Ectodermal cell (in vitro differentiated cells): Measurements from ENCODE around the gene ANXA6.

Experiments
- H3K27ac ChIP-seq: 2 replicates; pipeline ENCODE4 v1.7.0; 2013; ENCODE audit warnings: mild to moderate bottlenecking, low read depth, low read length; ENCODE audit not compliant: insufficient read depth, poor library complexity, severe bottlenecking
- H3K27me3 ChIP-seq: 2 replicates; pipeline ENCODE4 v1.7.0; 2013; ENCODE audit warnings: mild to moderate bottlenecking, low read length; ENCODE audit not compliant: insufficient read depth, control insufficient read depth, poor library complexity, severe bottlenecking
- H3K36me3 ChIP-seq: one replicate; pipeline ENCODE4 v1.7.0; 2013; ENCODE audit warnings: low read length; ENCODE audit not compliant: control insufficient read depth, insufficient read depth
- H3K4me1 ChIP-seq: one replicate; pipeline ENCODE4 v1.7.0; 2013; ENCODE audit warnings: low read length; ENCODE audit not compliant: control insufficient read depth, insufficient read depth
- H3K4me3 ChIP-seq: 2 replicates; pipeline ENCODE4 v1.7.0; 2013; ENCODE audit warnings: low read depth, low read length, control low read depth; ENCODE audit not compliant: insufficient read depth
- H3K9me3 ChIP-seq: 2 replicates; pipeline ENCODE4 v1.7.0; 2013; ENCODE audit warnings: mild to moderate bottlenecking, low read length, moderate library complexity; ENCODE audit not compliant: control insufficient read depth
- WGBS, 2 experiments: methylation state at CpG; one replicate each; pipeline ENCODE4 v1.1.7; 2013; ENCODE audit warnings: missing lambda C conversion rate in 2 of 2; 5-methylcytosine and 5-hydroxymethylcytosine counted together

ANXA6 gene

GRCh38 chr5:151058891-151059489, 98.6 kb downstream of the ANXA6 start:
- H3K36me3 ChIP-seq, result no peaks in the 10 kb centered on the region
- H3K27me3 ChIP-seq, result no peaks in the 10 kb centered on the region
- 96 to 97% methylated on average over 7 of the region's 7 CpGs for WGBS, 2 experiments
- H3K27ac ChIP-seq, result no peak overlapping the region
- no peaks in the 10 kb centered on the region for H3K4me1 ChIP-seq
- H3K9me3 ChIP-seq, result no peaks in the 10 kb centered on the region
- H3K4me3 ChIP-seq, result no peak overlapping the region

GRCh38 chr5:151058301-151058700, 99.3 kb downstream of the ANXA6 start:
- Histone ChIP-seq H3K4me3 (no peak overlapping the region), H3K9me3 (no peaks in the 10 kb centered on the region), H3K27me3 (no peaks in the 10 kb centered on the region), H3K27ac (no peak overlapping the region), H3K36me3 (no peaks in the 10 kb centered on the region), H3K4me1 (no peaks in the 10 kb centered on the region)
- WGBS, 2 experiments, result 74 to 75% methylated on average over 5 of the region's 5 CpGs

GRCh38 chr5:151056379-151057325, 100.9 kb downstream of the ANXA6 start:
- Histone ChIP-seq H3K27me3 (no peaks in the 10 kb centered on the region), H3K4me3 (no peak overlapping the region), H3K36me3 (no peaks in the 10 kb centered on the region), H3K4me1 (no peaks in the 10 kb centered on the region), H3K27ac (no peak overlapping the region), H3K9me3 (no peaks in the 10 kb centered on the region)
- WGBS, 2 experiments, result 94 to 96% methylated on average over 25 of the region's 25 CpGs

GRCh38 chr5:151055336-151055735, 102.2 kb downstream of the ANXA6 start:
- H3K36me3 ChIP-seq, result peaks cover 5% of the 10 kb centered on the region
- no peak overlapping the region for H3K4me3 ChIP-seq
- no peak overlapping the region for H3K27ac ChIP-seq
- no peaks in the 10 kb centered on the region for H3K27me3 ChIP-seq
- no peaks in the 10 kb centered on the region for H3K4me1 ChIP-seq
- 92 to 93% methylated on average over 6 of the region's 6 CpGs for WGBS, 2 experiments
- no peaks in the 10 kb centered on the region for H3K9me3 ChIP-seq

GRCh38 chr5:151054709-151055108, 102.9 kb downstream of the ANXA6 start:
- H3K4me3 ChIP-seq, result no peak overlapping the region
- no peaks in the 10 kb centered on the region for H3K27me3 ChIP-seq
- peaks cover 5% of the 10 kb centered on the region for H3K36me3 ChIP-seq
- no peaks in the 10 kb centered on the region for H3K4me1 ChIP-seq
- no peaks in the 10 kb centered on the region for H3K9me3 ChIP-seq
- WGBS, 2 experiments, result 94% methylated on average over 3 of the region's 3 CpGs
- no peak overlapping the region for H3K27ac ChIP-seq

- Histone ChIP-seq H3K36me3 (peaks cover 9% of the 10 kb centered on the region), H3K4me1 (no peaks in the 10 kb centered on the region), H3K9me3 (no peaks in the 10 kb centered on the region), H3K27me3 (no peaks in the 10 kb centered on the region), H3K27ac (no peak overlapping the region), H3K4me3 (no peak overlapping the region)
- WGBS, 2 experiments, result 91 to 96% methylated on average over 4 of the region's 4 CpGs
Measured at GRCh38 chr5:151053796-151054462, 103.7 kb downstream of the ANXA6 start.

- no peaks in the 10 kb centered on the region for H3K9me3 ChIP-seq
- H3K27me3 ChIP-seq, result no peaks in the 10 kb centered on the region
- peaks cover 9% of the 10 kb centered on the region for H3K36me3 ChIP-seq
- no peaks in the 10 kb centered on the region for H3K4me1 ChIP-seq
- 86 to 89% methylated on average over 3 of the region's 3 CpGs for whole genome bisulfite sequencing, 2 experiments
- H3K4me3 ChIP-seq, result no peak overlapping the region
- no peak overlapping the region for H3K27ac ChIP-seq
Measured at GRCh38 chr5:151052836-151053235, 104.7 kb downstream of the ANXA6 start.

- no peak overlapping the region for H3K27ac ChIP-seq
- 90% methylated on average over 10 of the region's 10 CpGs for WGBS, 2 experiments
- no peaks in the 10 kb centered on the region for H3K9me3 ChIP-seq
- H3K27me3 ChIP-seq, result no peaks in the 10 kb centered on the region
- H3K36me3 ChIP-seq, result peaks cover 9% of the 10 kb centered on the region
- no peaks in the 10 kb centered on the region for H3K4me1 ChIP-seq
- H3K4me3 ChIP-seq, result no peak overlapping the region
Measured at GRCh38 chr5:151051931-151052608, 105.5 kb downstream of the ANXA6 start.

GRCh38 chr5:151051066-151051930, 106.3 kb downstream of the ANXA6 start:
- whole genome bisulfite sequencing, 2 experiments, result 73 to 78% methylated on average over 6 of the region's 6 CpGs
- peaks cover 9% of the 10 kb centered on the region for H3K36me3 ChIP-seq
- no peak overlapping the region for H3K4me3 ChIP-seq
- no peaks in the 10 kb centered on the region for H3K9me3 ChIP-seq
- no peaks in the 10 kb centered on the region for H3K4me1 ChIP-seq
- H3K27me3 ChIP-seq, result no peaks in the 10 kb centered on the region
- H3K27ac ChIP-seq, result no peak overlapping the region
